T47D (cell line): ENCODE results near the gene TRIM28.

Source experiments
- DNase-seq, 2 experiments: peaks; one replicate each; pipeline versions ENCODE4 v3.0.0 to v3.0.0-alpha.2; 2011 to 2012; ENCODE audit warnings: low read depth in 1 of 2, low spot score in 1 of 2
- JUND ChIP-seq: IDR thresholded peaks from 2 replicates; pipeline ENCODE4 v1.6.1; 2012; ENCODE audit warnings: low read depth
- in situ Hi-C: cut with HindIII; loops from 2 replicates; pipeline ENCODE4 v1.10.0; 2016; ENCODE audit warnings: low sequenced_read_pairs, low pct_unique_long_range_greater_than_20kb

The TRIM28 gene

DNA sequence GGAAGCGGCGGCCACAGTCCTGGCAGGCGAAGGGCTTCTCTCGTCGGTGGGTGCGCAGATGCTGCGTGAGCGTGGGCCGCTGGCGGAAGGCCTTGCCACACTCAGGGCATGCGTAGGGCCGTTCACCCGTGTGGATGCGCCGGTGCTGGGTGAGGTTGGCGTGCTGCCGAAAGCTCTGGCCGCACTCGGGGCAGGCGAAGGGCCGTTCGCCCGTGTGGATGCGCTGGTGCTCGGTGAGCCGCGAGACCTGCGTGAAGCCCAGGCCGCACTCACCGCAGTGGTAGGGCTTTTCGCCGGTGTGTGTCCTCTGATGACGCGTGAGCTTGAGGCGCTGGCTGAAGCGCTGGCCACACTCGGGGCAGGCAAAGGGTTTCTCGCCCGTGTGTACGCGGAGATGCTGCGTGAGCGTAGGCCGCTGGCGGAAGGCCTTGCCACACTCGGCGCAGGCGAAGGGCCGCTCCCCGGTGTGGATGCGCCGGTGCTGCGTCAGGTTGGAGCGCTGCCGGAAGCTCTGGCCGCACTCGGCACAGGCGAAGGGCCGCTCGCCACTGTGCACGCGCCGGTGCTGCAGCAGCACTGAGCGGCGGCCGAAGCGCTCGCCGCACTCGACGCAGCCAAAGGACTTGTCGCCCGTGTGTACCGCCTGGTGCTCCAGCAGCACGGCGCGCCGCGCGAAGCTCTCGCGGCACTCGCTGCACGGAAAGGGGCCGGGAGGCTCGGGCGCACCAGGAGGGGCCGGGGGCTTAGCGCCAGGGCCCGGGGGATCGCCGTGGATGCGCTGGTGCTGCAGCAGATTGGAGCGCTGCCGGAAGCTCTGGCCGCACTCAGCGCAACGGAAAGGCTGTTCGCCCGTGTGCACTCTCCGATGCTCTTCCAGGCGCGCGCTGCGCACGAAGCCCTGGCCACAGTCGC lies 18.5 kb downstream of the TRIM28 start:
- in situ Hi-C loops: no loop called here
- DNase-seq: peak in 1 of 2 experiments; percentile 24
- no peak for TF ChIP-seq JUND

DNA sequence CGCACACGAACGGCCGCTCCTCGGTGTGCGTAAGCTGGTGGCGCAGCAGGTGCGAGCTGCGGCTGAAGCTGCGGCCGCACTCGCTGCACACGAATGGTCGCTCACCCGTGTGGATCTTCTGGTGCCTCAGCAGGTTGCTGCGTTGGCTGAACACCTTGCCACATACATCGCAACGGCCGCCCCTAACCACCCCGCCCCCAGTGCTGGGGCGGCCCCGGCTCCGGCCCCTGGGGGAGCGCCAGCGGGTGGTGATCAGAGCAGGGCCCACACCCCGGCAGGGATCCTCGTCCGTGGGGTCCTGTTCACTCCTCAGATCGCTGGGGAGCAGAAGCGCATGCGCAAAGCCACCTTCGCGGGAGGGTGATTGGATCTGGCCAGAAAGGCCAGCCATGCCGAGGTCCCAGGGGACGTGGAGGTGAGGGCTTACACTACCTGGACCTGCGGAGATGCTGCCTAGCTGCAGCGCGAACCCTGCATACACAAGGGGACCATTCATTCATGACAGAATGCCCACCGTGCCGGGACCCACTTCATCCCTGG lies 19.2 kb downstream of the TRIM28 start:
- peak in 1 of 2 experiments; percentile 36 for DNase-seq
- TF ChIP-seq JUND: no peak
- in situ Hi-C loops: no loop called here

DNA sequence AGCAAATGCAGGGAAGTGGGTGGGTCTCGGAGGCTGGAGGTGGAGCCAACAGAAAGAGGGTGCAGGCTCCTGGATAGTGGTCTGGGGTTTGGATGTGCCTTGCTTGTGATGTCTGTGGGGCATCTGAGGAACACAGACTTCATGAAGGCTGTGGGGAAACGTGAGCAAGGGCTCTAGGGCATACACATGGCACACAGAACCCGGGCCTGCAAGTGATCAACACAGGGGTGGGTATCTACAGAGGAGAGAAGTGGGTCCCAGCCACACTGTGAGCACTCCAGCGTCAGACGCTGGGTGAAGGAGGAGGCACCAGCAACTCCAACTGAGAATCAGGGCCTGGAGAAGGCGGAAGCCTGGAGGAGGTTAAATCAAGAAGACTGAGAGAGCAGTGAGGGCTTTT lies 20.0 kb downstream of the TRIM28 start:
- no peak for TF ChIP-seq JUND
- DNase-seq: no peak
- in situ Hi-C loops: no loop called here

DNA sequence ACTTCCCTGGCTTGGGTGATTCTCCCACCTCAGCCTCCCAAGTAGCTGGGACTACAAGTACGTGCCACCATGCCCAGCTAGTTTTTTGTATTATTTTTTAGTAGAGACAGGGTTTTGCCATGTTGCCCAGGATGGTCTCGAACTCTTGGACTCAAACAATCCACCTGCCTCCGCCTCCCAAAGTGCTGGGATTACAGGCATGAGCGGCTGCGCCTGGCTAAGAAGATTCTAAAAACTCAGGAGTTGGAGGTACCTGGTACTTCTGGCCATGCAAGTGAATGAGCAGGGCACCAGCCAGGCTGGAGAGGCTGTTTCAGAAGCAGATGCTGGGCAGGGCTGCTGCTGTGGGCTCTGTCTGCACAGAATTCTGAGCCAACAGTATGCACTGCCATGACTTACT lies 23.1 kb downstream of the TRIM28 start:
- in situ Hi-C loops: no loop called here
- DNase-seq: no peak
- no peak for TF ChIP-seq JUND

DNA sequence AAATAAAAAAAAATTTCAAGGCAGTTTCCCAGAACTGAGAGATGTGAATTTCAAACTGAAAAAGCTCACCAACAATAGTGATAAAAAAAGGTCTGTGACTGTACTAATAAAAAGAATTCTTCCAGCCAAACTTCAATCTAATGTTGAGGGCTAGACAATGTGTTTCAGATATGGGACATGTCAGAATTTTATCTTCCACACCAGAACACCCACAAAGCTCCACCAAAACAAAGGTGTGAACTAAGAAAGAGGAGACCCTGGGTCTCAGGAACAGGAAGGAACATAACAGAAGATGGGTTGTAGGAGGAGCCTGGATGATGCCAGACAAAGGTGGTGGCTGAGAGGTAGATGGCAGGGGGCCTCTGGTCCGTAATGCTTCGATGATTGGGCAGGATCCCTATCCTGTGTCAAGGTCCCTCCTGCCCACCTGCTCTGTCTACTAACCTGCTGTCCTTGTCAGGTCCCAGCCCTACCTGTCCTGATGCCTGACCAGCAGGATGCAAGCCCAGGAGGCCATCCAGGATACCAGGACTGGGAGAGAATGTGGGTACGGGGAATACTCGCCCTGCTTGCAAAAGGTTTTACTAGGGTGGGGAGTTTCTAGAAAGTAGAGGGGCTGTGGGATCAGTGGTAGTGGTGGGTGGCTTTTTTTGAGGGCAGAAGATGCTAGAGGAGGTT lies 24.7 kb downstream of the TRIM28 start:
- no peak for TF ChIP-seq JUND
- no peak for DNase-seq
- in situ Hi-C loops: no loop called here

DNA sequence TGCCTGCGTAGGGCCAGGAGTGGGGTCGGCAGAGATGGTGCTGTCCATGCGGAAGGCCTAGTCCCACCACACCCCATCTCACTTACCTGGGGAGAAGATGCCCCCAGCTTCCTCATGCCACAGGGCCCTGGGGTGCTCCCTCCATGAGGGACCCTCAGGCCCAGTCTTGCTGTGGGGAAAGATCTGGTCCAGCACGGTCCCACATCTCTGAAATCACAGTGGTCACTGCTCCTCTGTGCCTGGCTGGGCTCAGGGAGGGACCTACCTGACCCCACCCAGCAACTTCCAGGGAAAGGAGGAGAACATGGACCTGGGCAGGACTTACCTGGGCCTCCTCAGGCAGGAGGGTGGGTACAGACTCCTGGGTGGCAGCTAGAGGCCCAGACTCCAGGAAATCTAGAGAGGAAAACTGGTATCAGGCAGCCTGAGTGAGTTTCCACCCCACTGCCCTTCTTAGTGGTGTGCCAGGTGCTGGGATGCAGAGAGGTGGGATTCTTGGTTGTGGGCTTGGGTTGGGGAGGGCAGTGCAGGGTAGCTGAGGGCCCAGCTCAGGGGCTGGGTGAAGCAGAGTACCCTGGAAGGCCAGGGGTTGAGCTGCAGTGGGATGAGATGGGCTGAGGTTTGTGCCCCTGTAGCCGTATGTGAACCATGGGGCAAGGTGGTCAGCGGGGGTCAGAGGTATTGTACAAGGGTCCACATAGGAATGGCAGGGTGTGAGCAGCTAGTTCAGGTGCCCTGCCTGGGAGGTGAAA lies 25.5 kb downstream of the TRIM28 start:
- no peak for TF ChIP-seq JUND
- in situ Hi-C loops: no loop called here

DNA sequence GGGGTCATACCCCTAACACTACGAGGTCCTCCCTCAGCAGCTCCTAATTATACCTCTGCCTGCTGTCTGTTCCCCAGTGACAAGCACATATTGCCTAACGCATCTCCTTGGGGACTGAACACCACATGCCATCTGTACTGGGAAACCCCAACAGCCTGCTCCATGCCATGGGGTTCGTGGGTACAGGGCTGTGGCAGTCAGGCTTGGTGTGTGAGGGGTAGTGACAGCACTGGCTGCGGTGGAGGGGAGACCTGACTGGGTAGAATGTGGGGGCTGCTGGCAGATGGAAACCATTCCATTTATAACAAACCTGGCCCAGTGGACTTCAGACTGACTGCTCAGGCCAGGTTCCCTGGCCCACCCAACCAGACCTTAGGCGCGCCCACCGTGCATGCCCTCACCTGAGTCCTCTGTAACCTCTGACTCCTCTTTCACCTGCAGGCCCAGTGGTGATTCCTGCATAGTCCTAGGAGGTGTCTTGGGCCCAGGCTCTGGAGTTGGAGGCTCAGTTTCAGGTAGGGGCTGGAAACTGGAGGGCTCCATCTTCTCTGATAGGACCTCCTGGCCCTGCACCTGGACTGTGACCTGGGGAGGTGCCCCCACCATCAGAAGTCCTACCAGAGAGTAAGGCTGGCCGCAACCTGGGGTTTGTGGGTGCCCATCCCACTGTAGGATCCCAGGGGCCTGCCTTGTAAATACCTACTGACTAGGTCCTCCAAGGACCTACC lies 26.2 kb downstream of the TRIM28 start:
- DNase-seq: no peak
- in situ Hi-C loops: no loop called here
- no peak for TF ChIP-seq JUND

More for the DNA sequence above, 25.5 kb downstream of the TRIM28 start:
- no peak for DNase-seq

DNA sequence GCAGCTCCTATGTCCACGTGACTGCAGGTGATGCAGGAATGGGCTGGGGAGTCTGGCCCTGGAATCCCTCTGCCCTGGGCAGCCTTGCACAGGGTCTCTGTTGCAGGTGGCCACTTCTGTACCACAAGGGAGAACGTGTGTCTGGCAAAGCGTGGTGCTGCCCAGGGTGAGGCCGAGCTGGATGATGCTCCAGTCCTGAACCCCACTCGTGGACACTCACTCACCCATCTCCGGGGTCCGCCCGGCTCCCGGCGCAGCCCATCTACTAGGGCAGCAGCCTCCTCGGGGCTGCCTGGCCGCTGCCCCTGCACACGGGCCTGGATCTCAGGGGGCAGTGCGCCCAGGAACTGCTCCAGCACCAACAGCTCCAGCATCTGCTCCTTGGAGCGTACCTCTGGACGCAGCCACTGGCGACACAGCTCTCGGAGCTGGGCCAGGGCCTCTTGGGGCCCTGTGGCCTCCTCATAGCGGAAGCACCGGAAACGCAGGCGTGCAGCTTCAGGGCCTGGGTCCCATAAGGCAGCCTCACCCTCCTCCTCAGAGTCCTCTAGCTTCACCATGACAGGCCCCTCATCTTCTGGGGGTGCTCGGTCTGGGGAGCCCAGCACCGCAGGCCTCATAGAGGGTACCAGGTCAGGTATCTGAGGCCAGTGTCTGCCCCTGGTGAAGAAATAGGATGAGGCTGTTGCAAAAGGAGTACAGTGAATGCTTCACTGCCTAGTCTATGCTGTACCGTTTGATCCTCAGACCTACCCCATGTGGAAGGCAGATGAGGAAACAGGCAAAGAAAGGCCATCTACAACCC lies 27.1 kb downstream of the TRIM28 start:
- TF ChIP-seq JUND: no peak
- no peak for DNase-seq

DNA sequence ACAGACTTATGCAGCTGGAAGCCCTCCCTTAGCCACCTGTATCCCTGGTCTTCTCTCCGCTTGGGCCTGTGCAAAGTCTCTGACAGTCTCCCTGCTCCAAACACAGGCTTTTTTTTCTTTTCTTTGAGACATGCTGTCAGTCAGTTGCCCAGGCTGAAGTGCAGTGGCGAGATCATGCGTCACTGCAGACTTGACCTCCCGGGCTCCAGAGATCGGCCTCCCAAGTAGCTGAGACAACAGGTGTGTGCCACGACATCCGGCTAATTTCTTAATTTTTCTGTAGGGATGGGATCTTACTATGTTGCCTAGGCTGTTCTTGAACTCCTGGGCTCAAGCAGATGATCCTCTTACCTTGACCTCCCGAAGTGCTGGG lies 27.7 kb downstream of the TRIM28 start:
- in situ Hi-C loops: no loop called here
- DNase-seq: no peak

More for the DNA sequence above, 27.1 kb downstream of the TRIM28 start:
- in situ Hi-C loops: no loop called here

DNA sequence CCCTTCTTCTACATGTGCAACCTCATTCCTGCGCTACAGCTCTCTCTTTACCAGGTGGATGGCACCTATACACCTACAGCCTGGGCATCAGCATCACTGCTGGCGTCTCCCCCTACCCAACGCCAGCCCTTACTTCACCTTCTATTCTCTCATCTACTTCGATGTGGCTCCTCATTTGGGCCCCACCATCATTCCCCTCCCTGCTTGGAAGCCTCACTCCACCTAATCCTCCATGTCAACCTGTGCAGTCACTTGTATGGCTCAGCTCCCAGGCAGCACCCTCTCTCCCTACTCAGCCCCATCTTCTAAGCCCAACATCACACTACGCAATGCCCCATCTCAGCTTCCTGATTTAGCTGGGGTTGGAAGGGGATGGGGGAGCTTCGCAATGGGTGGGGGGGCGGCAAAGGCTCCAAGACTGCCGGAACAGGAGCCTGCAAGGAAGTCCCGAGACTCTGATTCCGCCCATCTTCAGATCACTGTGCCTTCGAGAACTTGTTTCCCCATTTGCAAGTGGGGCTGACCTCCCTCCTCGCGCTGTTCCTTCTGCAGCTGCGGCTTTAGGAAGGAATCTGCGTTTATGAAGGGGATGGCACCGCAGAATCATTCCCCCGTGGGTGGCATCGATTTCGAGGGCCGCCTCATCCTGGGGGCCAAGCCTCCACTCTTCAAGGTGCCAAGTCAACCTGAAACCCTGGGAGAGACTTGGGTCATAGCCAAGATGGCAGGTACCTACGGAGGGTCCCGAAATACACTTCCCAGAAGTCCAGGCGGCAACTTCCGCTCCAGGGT lies 28.4 kb downstream of the TRIM28 start:
- in situ Hi-C loops: no loop called here
- TF ChIP-seq JUND: no peak

More for the DNA sequence above, 27.7 kb downstream of the TRIM28 start:
- no peak for TF ChIP-seq JUND

More for the DNA sequence above, 28.4 kb downstream of the TRIM28 start:
- DNase-seq: peak in 1 of 2 experiments; percentile 85
